SH-SY5Y (cell line): ENCODE data around the gene NXF3.

Experiments
- GATA2 ChIP-seq: IDR thresholded peaks from 2 replicates; pipeline ENCODE4 v1.6.1; 2011; ENCODE audit warnings: mild to moderate bottlenecking, low read depth, low read length
- GATA3 ChIP-seq: IDR thresholded peaks from 2 replicates; pipeline ENCODE4 v1.6.1; 2011; ENCODE audit warnings: low read depth, mild to moderate bottlenecking, low read length, moderate library complexity

DNA sequence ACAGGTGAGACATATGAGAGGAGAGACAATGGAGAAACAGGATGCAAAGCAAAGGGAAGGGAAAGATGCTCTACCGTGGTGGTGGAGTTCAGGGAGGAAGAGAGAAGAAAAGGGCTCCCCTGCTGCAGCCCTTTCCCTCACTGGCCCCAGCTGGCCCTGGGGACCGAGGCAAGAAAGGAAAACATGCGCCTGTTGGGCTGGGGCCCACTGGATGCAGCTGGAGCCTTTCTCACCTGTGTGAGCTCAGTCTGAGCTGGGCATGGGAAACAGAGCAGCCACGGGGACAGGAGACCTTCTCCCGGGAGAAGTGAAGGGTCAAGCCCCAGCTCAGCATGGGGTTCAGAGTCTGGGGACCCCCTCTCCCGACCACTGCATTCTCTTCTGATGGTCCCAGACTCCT is 11.9 kb downstream of the NXF3 start:
- TF ChIP-seq GATA2 (no peak), GATA3 (no peak)
